ENCODE results near the gene ADGRL3.
"Not testable (repeated sequence)": the region's sequence is repeated elsewhere in the genome, so short reads cannot be mapped to it uniquely, and the experiment has no call there.

The ADGRL3 gene

GRCh38 chr4:61293707-61294400 is 93.7 kb downstream of the ADGRL3 start:
- DNase-seq = no peak

DNA sequence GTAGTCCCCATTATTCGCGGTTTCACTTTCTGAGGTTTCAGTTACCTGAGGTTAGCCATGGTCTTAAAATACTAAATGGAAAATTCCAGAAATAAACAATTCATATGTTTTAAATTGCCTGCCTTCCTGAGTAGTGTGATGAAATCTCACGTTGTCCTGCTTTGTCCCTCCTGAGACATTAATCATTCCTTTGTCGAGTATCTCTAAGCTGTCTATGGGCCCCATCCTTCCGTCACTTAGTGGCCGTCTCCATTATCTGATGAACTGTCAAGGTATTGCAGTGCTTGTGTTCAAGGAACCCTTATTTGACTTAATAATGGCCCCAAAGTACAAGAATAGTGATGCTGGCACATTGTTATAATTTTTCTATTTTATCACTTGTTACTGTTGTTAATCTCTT is 94.8 kb downstream of the ADGRL3 start:
- DNase-seq = no peak

DNA sequence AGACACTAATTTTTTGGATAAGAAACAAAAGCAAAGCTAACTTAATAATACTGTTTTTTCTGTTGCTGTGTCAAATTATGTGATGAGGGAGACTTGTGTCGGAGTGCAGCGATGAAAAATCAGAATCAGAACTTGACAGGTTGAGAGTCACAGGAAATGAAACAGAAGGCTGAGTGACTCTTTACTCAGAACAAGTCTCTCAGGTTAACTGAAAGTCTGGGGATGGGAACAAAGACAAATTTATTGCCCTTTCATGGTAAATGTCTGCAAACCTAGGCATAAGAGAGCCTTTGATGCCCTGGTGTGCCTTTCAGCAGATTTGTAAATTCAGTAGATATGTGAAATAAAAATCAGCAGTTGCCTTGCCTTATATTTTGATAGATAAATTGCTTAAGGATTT is 96.0 kb downstream of the ADGRL3 start:
- no peak for DNase-seq

DNA sequence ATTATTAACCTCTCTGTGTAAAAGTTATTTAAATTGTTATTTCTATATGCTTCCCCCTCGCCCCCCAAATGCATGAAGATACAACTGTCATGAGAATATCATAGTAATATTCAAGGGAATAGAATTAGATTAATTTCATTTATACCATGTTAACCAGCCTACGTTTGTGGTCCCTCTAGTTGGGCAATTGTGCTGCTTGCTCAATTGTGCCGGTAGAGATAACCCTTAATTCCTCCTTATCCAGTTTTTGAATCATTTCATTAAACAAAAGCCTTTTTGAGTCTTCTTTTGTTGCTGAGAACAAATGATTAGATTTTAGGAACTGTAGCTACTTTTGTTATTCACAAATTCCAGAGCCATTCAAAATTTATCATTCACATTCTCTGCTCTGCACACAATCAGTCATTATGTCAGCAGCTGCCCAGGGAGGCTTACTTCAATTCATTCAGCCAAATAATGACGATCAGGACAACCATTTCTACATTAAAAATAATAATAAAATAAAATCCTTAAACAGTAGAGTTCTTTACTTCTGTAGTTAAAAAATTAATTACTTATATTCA is 98.1 kb downstream of the ADGRL3 start:
- no peak for DNase-seq

DNA sequence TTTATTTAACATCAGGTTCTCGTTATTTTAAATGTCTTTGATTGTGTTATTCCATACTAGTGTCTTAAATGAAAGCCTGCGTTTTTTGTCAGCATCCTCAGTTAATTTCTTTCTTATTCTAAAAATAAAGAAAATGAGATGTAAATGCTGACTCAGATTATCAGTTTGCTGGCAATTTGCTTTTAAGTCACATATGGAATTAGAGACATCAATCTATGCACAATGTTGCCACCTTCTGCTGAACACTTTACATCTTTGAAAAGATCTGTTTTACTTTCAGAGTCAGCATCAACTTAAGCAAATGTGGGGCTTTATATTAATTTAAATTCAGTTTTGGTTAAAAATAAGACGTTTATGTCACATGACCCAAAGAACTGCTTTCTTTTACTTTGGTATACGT is 99.2 kb downstream of the ADGRL3 start:
- DNase-seq = no peak

DNA sequence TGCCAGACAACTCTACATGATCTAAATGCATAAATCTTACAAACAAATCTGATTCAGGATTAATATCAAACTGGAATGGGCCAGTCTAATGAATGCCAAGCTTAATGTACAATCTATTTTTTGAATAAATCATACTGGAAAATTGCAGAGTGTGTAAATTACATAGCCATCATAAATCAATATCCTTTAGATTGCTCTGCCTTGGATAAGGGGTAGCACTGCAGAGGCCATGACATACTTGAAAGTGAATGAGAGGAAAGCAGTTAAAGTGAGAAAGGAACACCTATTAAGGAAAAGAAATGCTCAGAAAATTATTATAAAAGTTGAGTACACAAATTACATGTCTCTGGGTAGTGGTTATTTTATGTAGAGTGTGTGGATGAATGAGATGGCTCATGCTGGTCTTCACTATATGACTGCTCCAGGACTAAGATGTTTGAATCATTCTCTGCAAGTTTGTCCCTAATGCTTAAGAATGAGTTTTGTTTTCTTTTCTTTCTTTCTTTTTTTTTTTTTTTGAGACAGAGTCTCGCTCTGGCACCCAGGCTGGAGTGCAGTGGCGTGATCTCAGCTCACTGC is 100.2 kb downstream of the ADGRL3 start:
- no peak for DNase-seq

GRCh38 chr4:61301271-61301670 is 101.1 kb downstream of the ADGRL3 start:
- DNase-seq = no peak

- DNase-seq = no peak
These were observed 107.9 kb downstream of the ADGRL3 start for GRCh38 chr4:61308033-61308432.

GRCh38 chr4:61309616-61310015 is 109.5 kb downstream of the ADGRL3 start:
- DNase-seq = no peak

- no peak for DNase-seq
These were observed 112.4 kb downstream of the ADGRL3 start for GRCh38 chr4:61312526-61312925.

GRCh38 chr4:61318431-61318830 is 118.3 kb downstream of the ADGRL3 start:
- no peak for DNase-seq

GRCh38 chr4:61319156-61319555 is 119.0 kb downstream of the ADGRL3 start:
- DNase-seq = no peak

DNA sequence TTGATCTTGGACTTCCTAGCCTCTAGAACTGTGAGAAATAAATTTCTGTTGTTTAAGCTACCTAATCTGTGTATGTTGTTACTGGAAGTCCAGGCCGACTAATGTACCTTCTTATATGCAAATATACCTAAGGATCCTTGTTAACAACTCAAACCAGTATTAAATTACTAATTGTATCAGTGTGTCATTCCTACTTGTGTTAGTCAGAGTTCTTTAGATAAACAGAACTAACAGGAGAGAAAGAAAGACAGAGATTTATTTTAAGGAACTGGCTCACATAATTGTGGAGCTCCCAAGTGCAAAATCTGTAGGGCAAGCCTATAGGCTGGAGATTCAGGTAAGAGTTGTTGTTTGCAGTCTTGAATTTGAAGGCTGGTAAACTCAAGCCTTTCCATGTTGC is 120.0 kb downstream of the ADGRL3 start:
- no peak for DNase-seq

- no peak for DNase-seq
These were observed 120.5 kb downstream of the ADGRL3 start for GRCh38 chr4:61320631-61321030.

GRCh38 chr4:61332693-61333092 is 132.6 kb downstream of the ADGRL3 start:
- no peak for DNase-seq

DNA sequence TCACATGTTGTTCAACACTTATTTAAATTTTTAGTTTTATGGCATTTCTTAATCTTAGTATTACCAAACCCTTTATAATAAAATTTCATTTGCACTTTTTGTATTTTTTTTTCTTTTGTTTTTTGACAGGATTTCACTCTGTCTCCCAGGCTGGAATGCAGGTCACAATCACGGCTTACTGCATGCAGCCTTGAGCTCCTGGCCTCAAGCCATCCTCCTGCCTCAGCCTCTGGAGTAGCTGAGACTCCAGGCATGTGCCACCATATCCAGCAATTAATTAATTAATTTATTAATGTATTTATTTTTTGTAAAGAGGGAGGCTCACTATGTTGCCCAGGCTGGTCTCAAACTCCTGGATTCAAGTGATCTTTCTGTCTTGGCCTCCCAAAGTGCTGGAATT is 133.4 kb downstream of the ADGRL3 start:
- DNase-seq = no peak

DNA sequence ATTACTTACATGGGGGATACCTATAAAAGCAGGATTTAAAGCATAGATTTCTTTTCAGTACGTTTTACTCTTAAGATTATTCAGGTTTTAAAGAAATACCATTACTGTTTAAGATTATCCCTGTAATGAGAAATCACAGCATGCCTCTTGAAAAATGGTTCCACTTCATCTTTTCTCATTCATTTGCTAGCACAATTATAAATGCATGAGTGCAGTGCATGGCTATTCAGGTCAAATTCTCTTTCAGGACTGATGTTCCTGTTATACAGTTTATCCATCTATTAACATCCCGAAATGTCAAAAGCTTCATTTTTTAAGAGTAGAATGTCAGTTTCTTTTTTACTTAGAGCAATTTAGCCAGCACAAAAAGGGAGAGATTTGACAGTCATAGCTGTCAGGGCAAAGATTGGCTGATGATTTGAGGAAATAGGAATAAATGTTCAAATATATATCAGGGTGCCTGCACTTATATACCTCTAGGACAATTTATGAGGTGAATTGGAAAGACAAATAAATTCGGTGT is 135.2 kb downstream of the ADGRL3 start:
- no peak for DNase-seq

- no peak for DNase-seq
These were observed 136.4 kb downstream of the ADGRL3 start for GRCh38 chr4:61336488-61336887.

- no peak for DNase-seq
These were observed 136.8 kb downstream of the ADGRL3 start for GRCh38 chr4:61336916-61337315.

- no peak for DNase-seq
These were observed 141.9 kb downstream of the ADGRL3 start for GRCh38 chr4:61342061-61342460.

DNA sequence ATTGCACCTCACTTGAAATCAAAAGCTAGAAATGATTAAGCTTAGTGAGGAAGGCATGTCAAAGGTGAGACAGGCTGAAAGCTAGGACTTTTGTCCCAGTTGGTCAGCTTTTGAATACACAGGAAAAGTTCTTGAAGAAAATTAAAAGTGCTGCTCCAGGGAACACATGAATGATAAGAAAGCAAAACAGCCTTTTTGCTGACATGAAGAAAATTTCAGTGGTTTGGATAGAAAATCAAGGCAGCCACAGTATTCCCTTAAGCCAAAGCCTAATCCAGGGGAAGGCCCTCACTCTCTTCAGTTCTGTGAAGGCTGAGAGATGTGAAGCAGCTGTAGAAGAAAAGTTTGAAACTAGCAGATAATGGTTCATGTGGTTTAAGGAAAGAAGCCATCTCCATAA is 150.8 kb downstream of the ADGRL3 start:
- no peak for DNase-seq

DNA sequence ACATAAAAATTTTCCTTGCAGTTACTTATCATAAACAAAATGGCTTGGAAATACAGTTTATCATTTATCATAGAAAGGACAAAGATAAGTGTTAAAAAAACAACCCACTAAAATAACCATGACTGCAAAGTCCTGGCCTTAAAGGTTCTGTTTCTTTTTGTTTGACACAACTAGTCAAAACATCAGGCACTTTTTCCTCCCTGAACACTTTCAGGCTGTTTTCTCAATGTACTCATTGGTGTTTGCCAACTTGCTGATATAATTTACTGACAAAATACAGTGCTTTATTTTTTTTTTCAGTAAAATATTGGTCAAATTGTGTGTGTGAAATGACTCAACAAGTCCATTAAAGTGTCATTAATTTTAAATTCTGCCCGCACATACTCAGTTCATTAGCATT is 156.6 kb downstream of the ADGRL3 start:
- no peak for DNase-seq

DNA sequence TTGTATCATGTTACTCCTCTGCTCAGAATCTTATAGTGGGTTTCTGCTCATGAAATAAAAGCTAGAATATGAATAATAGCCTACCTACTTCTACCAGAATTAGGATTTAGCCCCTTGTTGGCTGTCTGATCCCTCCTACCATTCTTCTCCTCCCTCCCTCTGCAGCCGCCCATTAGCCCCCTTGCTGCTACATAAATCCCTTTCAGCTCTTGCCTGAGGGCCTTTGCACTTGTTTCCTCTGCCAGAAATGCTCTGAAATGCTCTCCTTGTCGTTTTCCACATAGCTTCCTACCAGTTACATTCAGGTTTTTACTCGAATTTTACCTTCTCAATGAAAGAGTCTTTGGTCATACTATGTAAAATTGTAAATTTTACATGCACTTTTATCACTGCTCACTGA is 159.2 kb downstream of the ADGRL3 start:
- no peak for DNase-seq

DNA sequence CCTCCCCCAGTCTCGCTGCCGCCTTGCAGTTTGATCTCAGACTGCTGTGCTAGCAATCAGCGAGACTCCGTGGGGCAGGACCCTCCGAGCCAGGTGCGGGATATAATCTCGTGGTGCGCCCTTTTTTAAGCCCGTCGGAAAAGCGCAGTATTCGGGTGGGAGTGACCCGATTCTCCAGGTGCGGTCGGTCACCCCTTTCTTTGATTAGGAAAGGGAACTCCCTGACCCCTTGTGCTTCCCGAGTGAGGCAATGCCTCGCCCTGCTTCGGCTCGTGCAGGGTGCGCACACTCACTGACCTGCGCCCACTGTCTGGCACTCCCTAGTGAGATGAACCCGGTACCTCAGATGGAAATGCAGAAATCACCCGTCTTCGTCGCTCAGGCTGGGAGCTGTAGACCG is 172.7 kb downstream of the ADGRL3 start:
- DNase-seq = not testable (repeated sequence)
